Neural progenitor cell (in vitro differentiated cells): ENCODE data around the gene WDR62. TPM values are rescaled to one million over a fixed set of nuclear protein-coding genes. Genes with fewer than 3 reads are reported as not detected.
A peak's percentile ranks its signal among the peaks of the same experiment; 100 is the strongest.
"Not testable (repeated sequence)": the region's sequence is repeated elsewhere in the genome, so short reads cannot be mapped to it uniquely, and the experiment has no call there.

ENCODE experiments used
- DNase-seq: peaks from one replicate; pipeline ENCODE4 v3.0.0-alpha.2; 2016; ENCODE audit warnings: low spot score
- H2AFZ ChIP-seq: fragments of 200-600 bp; sonication (generic); replicated peaks from 2 replicates; pipeline ENCODE4 v1.6.1; 2016; ENCODE audit warnings: antibody characterized with exemption
- H3F3A ChIP-seq: fragments of 200-600 bp; sonication (generic); 2 replicates; pipeline ENCODE4 v1.6.1; 2016; ENCODE audit warnings: antibody characterized with exemption, low read depth
- H3K27ac ChIP-seq: fragments of 200-600 bp; sonication (generic); 2 replicates; pipeline ENCODE4 v1.5.1; 2016; ENCODE audit warnings: mild to moderate bottlenecking
- H3K27me3 ChIP-seq: fragments of 200-600 bp; sonication (generic); 2 replicates; pipeline ENCODE4 v1.6.1; 2016; ENCODE audit warnings: mild to moderate bottlenecking, moderate library complexity
- H3K36me3 ChIP-seq: fragments of 200-600 bp; sonication (generic); 2 replicates; pipeline ENCODE4 v1.5.1; 2016
- H3K4me1 ChIP-seq: fragments of 200-600 bp; sonication (generic); 2 replicates; pipeline ENCODE4 v1.6.1; 2016; ENCODE audit warnings: mixed run types
- H3K4me2 ChIP-seq: fragments of 200-600 bp; sonication (generic); 2 replicates; pipeline ENCODE4 v1.6.1; 2016
- H3K4me3 ChIP-seq: fragments of 200-600 bp; sonication (generic); 2 replicates; pipeline ENCODE4 v1.5.1; 2016
- H3K79me2 ChIP-seq: fragments of 200-600 bp; sonication (generic); 2 replicates; pipeline ENCODE4 v1.6.1; 2016; ENCODE audit warnings: low read depth
- H3K9ac ChIP-seq: fragments of 200-600 bp; sonication (generic); 2 replicates; pipeline ENCODE4 v1.6.1; 2016
- H3K9me3 ChIP-seq: fragments of 200-600 bp; sonication (generic); 2 replicates; pipeline ENCODE4 v1.5.1; 2016; ENCODE audit warnings: low read depth
- H4K20me1 ChIP-seq: fragments of 200-600 bp; sonication (generic); 2 replicates; pipeline ENCODE4 v1.6.1; 2016; ENCODE audit warnings: low read depth
- H3K27ac Mint-ChIP-seq: 3 replicates; pipeline ENCODE4 v1.8.0; 2021; ENCODE audit warnings: mixed read lengths
- H3K27me3 Mint-ChIP-seq: 2 replicates; pipeline ENCODE4 v1.8.0; 2022; ENCODE audit warnings: low read depth, mild to moderate bottlenecking, inconsistent platforms, moderate library complexity, mixed read lengths; ENCODE audit not compliant: insufficient read depth
- H3K36me3 Mint-ChIP-seq: 3 replicates; pipeline ENCODE4 v1.8.0; 2021; ENCODE audit warnings: mixed read lengths
- H3K4me1 Mint-ChIP-seq: 3 replicates; pipeline ENCODE4 v1.8.0; 2021; ENCODE audit warnings: mixed read lengths
- H3K4me3 Mint-ChIP-seq: 3 replicates; pipeline ENCODE4 v1.8.0; 2021; ENCODE audit warnings: mild to moderate bottlenecking, moderate library complexity, mixed read lengths
- H3K9me3 Mint-ChIP-seq: 3 replicates; pipeline ENCODE4 v1.8.0; 2020; ENCODE audit warnings: mixed read lengths
- CTCF ChIP-seq: fragments of 200-600 bp; sonication (generic); IDR thresholded peaks from 2 replicates; pipeline ENCODE4 v1.5.1; 2017; ENCODE audit warnings: antibody characterized with exemption, mild to moderate bottlenecking
- EZH2 ChIP-seq: fragments of 200-600 bp; sonication (generic); IDR thresholded peaks from 2 replicates; pipeline ENCODE4 v1.6.1; 2017; ENCODE audit warnings: antibody characterized with exemption, mild to moderate bottlenecking, moderate library complexity
- EZH2phosphoT487 ChIP-seq: fragments of 200-600 bp; sonication (generic); IDR thresholded peaks from 2 replicates; pipeline ENCODE4 v1.6.1; 2017; ENCODE audit warnings: antibody characterized with exemption
- total RNA-seq: library from RNA; depleted of rRNA; stranded (reverse); fragments of >200 nt; gene quantifications from 2 replicates; pipeline ENCODE4 v1.2.3, GENCODE V29; 2015; ENCODE audit warnings: low replicate concordance

Gene WDR62
- total RNA-seq, 1 donor from 2014 or later = 12.0 TPM

DNA sequence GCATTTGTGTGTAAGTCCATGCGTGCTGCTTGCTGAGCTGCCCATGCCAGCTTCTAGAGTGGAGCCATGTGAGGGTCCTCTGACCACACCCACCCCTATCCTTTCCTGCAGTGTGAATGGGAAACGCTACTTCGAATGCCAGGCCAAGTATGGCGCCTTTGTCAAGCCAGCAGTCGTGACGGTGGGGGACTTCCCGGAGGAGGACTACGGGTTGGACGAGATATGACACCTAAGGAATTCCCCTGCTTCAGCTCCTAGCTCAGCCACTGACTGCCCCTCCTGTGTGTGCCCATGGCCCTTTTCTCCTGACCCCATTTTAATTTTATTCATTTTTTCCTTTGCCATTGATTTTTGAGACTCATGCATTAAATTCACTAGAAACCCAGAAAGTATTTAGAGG lies 70.9 kb downstream of the WDR62 start:
- Histone ChIP-seq H3K4me3 (no peak overlapping the region), H3K4me1 (peaks cover 11% of the 10 kb centered on the region), H2AFZ (no peak overlapping the region), H3K27me3 (no peaks in the 10 kb centered on the region), H3K27ac (no peak overlapping the region), H3K36me3 (no peaks in the 10 kb centered on the region), H3F3A (peaks cover 28% of the 10 kb centered on the region), H3K79me2 (no peaks in the 10 kb centered on the region), H3K4me2 (no peak overlapping the region), H3K9ac (no peak overlapping the region), H4K20me1 (no peaks in the 10 kb centered on the region), H3K9me3 (no peaks in the 10 kb centered on the region)
- DNase-seq = no peak
- Mint-ChIP-seq H3K9me3 (no peaks in the 10 kb centered on the region), H3K4me1 (peaks cover 7% of the 10 kb centered on the region), H3K36me3 (peaks cover 10% of the 10 kb centered on the region), H3K27me3 (no peaks in the 10 kb centered on the region), H3K27ac (peak overlapping the region; percentile 81), H3K4me3 (peak overlapping the region; percentile 10)
- TF ChIP-seq CTCF (no peak), EZH2phosphoT487 (no peak), EZH2 (no peak)

DNA sequence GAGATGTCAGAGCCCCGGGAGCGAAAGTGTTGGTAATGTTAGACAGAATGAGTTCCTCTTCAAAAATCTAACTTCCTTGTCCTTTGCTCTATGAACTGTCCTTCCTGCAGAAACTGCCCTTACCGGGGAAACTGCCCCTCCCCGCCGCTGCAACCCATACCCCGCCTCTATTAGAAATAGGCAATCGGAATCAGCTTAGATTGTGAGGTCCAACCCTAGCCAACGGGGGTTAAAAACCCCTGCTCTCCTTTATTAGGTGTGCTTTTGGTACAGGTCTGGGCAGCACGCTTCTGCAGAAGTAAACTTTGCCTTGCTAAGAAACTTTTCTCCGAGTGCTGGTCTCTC lies 73.7 kb downstream of the WDR62 start:
- H3K27ac Mint-ChIP-seq = peak overlapping the region; percentile 78
- Histone ChIP-seq H3K4me1 (peaks cover 11% of the 10 kb centered on the region), H3K9ac (peak overlapping the region; percentile 55), H4K20me1 (no peaks in the 10 kb centered on the region), H3K4me3 (peak overlapping the region; percentile 63), H3K4me2 (peak overlapping the region; percentile 99), H3K79me2 (no peaks in the 10 kb centered on the region), H3F3A (peaks cover 28% of the 10 kb centered on the region), H3K27ac (peak overlapping the region; percentile 88), H3K9me3 (no peaks in the 10 kb centered on the region), H3K36me3 (no peaks in the 10 kb centered on the region), H3K27me3 (no peaks in the 10 kb centered on the region), H2AFZ (peak overlapping the region; percentile 97)
- peaks cover 7% of the 10 kb centered on the region for H3K4me1 Mint-ChIP-seq
- no peaks in the 10 kb centered on the region for H3K9me3 Mint-ChIP-seq
- TF ChIP-seq EZH2 (no peak), CTCF (no peak), EZH2phosphoT487 (no peak)
- H3K27me3 Mint-ChIP-seq = peaks cover 1% of the 10 kb centered on the region
- peaks cover 6% of the 10 kb centered on the region for H3K36me3 Mint-ChIP-seq
- peak overlapping the region; percentile 87 for H3K4me3 Mint-ChIP-seq
- peak; percentile 58 for DNase-seq

- H3K4me3 Mint-ChIP-seq, H3K27me3 Mint-ChIP-seq, H3K27me3 ChIP-seq, H3K9me3 Mint-ChIP-seq, H3K9me3 ChIP-seq, DNase-seq, H3K36me3 ChIP-seq, H3K4me1 Mint-ChIP-seq, H3K27ac Mint-ChIP-seq, H4K20me1 ChIP-seq, H2AFZ ChIP-seq, H3K36me3 Mint-ChIP-seq, H3K79me2 ChIP-seq, H3K27ac ChIP-seq, H3K9ac ChIP-seq, H3K4me3 ChIP-seq, H3K4me2 ChIP-seq: not testable (repeated sequence)
- peaks cover 28% of the 10 kb centered on the region for H3F3A ChIP-seq
- peaks cover 11% of the 10 kb centered on the region for H3K4me1 ChIP-seq
Observed at GRCh38 chr19:36131221-36131620, 76.5 kb downstream of the WDR62 start.

DNA sequence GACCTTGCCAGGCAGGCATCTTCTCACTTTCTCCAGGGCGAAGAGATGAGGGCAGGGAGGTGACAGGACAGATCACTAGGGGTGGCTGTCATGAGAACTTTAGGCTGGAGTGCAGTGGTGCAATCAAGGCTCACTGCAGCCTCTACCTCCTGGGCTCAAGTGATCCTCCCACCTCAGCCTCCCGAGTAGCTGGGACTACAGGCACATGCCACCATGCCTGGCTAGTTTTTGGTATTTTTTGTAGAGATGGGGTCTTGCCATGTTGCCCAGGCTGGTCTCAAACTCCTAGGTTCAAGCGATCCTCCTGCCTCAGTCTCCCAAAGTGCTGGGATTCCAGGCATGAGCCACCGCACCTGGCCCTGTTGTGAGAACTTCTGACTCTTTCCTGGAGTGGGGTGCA lies 80.2 kb downstream of the WDR62 start:
- not testable (repeated sequence) for H3K36me3 Mint-ChIP-seq, H3K9ac ChIP-seq, H3K4me1 Mint-ChIP-seq, H3K9me3 Mint-ChIP-seq, H3F3A ChIP-seq, H3K27ac Mint-ChIP-seq, H3K79me2 ChIP-seq, H3K4me1 ChIP-seq, H3K27me3 ChIP-seq, H3K4me3 ChIP-seq, H4K20me1 ChIP-seq, H3K4me2 ChIP-seq, H3K27ac ChIP-seq, H3K9me3 ChIP-seq, H3K36me3 ChIP-seq, DNase-seq, H2AFZ ChIP-seq
- Mint-ChIP-seq H3K27me3 (peaks cover 13% of the 10 kb centered on the region), H3K4me3 (peak overlapping the region; percentile 5)
